H1 (cell line): Measurements from ENCODE around the gene TM4SF1.

Experiments
- ATF3 ChIP-seq: IDR thresholded peaks from 2 replicates; pipeline ENCODE4 v1.6.1; 2011; ENCODE audit warnings: low read depth, mild to moderate bottlenecking, low read length; ENCODE audit not compliant: insufficient read depth
- CEBPB ChIP-seq: IDR thresholded peaks from 2 replicates; pipeline ENCODE4 v1.6.1; 2012; ENCODE audit warnings: low read depth, low read length
- CREB1 ChIP-seq: IDR thresholded peaks from 2 replicates; pipeline ENCODE4 v1.6.1; 2012; ENCODE audit warnings: inconsistent platforms
- CTCF ChIP-seq, 3 experiments: IDR thresholded peaks; 1 replicate in 2 of 3; 2 replicates in 1 of 3; pipeline versions ENCODE4 v1.5.1 to v1.6.1; 2011; ENCODE audit warnings: low read length in 3 of 3, mild to moderate bottlenecking in 3 of 3, inconsistent platforms in 2 of 3, low read depth in 1 of 3, moderate library complexity in 1 of 3; ENCODE audit not compliant: insufficient read depth in 1 of 3; ENCODE audit errors: control extremely low read depth in 1 of 3
- EGR1 ChIP-seq: IDR thresholded peaks from 2 replicates; pipeline ENCODE4 v1.6.1; 2011; ENCODE audit warnings: low read depth, low read length, borderline replicate concordance
- EP300 ChIP-seq, 2 experiments: IDR thresholded peaks; 1 replicate in 1 of 2; 2 replicates in 1 of 2; pipeline ENCODE4 v1.6.1; 2011 to 2012; ENCODE audit warnings: low read depth in 2 of 2, low read length in 2 of 2, mild to moderate bottlenecking in 2 of 2, borderline replicate concordance in 1 of 2, inconsistent platforms in 1 of 2, moderate library complexity in 1 of 2
- EZH2 ChIP-seq: fragments of 200-600 bp; sonication (generic); IDR thresholded peaks from 2 replicates; pipeline ENCODE4 v1.7.1; 2012; ENCODE audit warnings: low read depth, mild to moderate bottlenecking, moderate library complexity, low read length, inconsistent platforms; ENCODE audit not compliant: severe bottlenecking
- GTF2F1 ChIP-seq: IDR thresholded peaks from 2 replicates; pipeline ENCODE4 v1.6.1; 2012; ENCODE audit warnings: low read depth, low read length, improper control_type of control experiment, borderline replicate concordance
- HDAC6 ChIP-seq: IDR thresholded peaks from one replicate; pipeline ENCODE4 v1.7.1; 2012; ENCODE audit warnings: low read depth, mild to moderate bottlenecking, inconsistent platforms, low read length, moderate library complexity
- JUND ChIP-seq: IDR thresholded peaks from 2 replicates; pipeline ENCODE4 v1.6.1; 2011; ENCODE audit warnings: mild to moderate bottlenecking, improper control_type of control experiment, low read length
- POLR2A ChIP-seq, 2 experiments: IDR thresholded peaks; 1 replicate in 1 of 2; 2 replicates in 1 of 2; pipeline ENCODE4 v1.6.1; 2011; ENCODE audit warnings: low read depth in 2 of 2, low read length in 2 of 2, mild to moderate bottlenecking in 2 of 2; ENCODE audit errors: control extremely low read depth in 1 of 2
- POU5F1 ChIP-seq: IDR thresholded peaks from 2 replicates; pipeline ENCODE4 v1.6.1; 2011; ENCODE audit warnings: low read depth, mild to moderate bottlenecking, low read length, moderate library complexity
- RFX5 ChIP-seq: IDR thresholded peaks from 2 replicates; pipeline ENCODE4 v1.6.1; 2011; ENCODE audit warnings: low read depth, low read length, improper control_type of control experiment, borderline replicate concordance
- TAF1 ChIP-seq: IDR thresholded peaks from 2 replicates; pipeline ENCODE4 v1.6.1; 2011; ENCODE audit warnings: mild to moderate bottlenecking, low read depth, low read length

GRCh38 chr3:149330609-149331331 is 46.7 kb downstream of the TM4SF1 start:
- TF ChIP-seq EP300 (IDR thresholded peaks at IDR 0.05; ENCODE audit: borderline replicate concordance in 1 of 2, low read depth in 2 of 2, low read length in 2 of 2) (no peak), POLR2A (IDR thresholded peaks at IDR 0.05; ENCODE audit: control extremely low read depth in 1 of 2, low read depth in 2 of 2, low read length in 2 of 2) (no peak), TAF1 (no peak), CTCF (IDR thresholded peaks at IDR 0.05; ENCODE audit: control extremely low read depth in 1 of 3, insufficient read depth in 1 of 3, low read depth in 1 of 3, low read length in 3 of 3) (no peak), POU5F1 (no peak), EZH2 (no peak), GTF2F1 (no peak), EGR1 (no peak), CEBPB (no peak), CREB1 (no peak), RFX5 (no peak), ATF3 (no peak), HDAC6 (no peak), JUND (no peak)
